ENCODE measurements around the gene APPL1.
"Not testable (repeated sequence)": the region's sequence is repeated elsewhere in the genome, so short reads cannot be mapped to it uniquely, and the experiment has no call there.

The APPL1 gene

GRCh38 chr3:57287205-57287604 lies 59.7 kb downstream of the APPL1 start:
- no peak for TF ChIP-seq CTCF (conservative IDR thresholded peaks at IDR 0.05; ENCODE audit: low read depth, low read length)
- no peak for DNase-seq (ENCODE audit: low read depth)
- H3K4me3 ChIP-seq (ENCODE audit: low read length), result no peak overlapping the region

- DNase-seq (ENCODE audit: low read depth), result no peak
- TF ChIP-seq CTCF (conservative IDR thresholded peaks at IDR 0.05; ENCODE audit: low read depth, low read length), result no peak
- H3K4me3 ChIP-seq (ENCODE audit: low read length), result no peak overlapping the region
These were observed 60.9 kb downstream of the APPL1 start for GRCh38 chr3:57288403-57288802.

GRCh38 chr3:57292159-57292896 lies 64.8 kb downstream of the APPL1 start, which contains the start of gene ASB14:
Gene ASB14 (minus strand): TSS chr3:57292685. CDS start chr3:57292033, 652 bp downstream.
- TF ChIP-seq CTCF (conservative IDR thresholded peaks at IDR 0.05; ENCODE audit: low read depth, low read length), result no peak
- DNase-seq (ENCODE audit: low read depth), result no peak
- H3K4me3 ChIP-seq (ENCODE audit: low read length), result no peak within 1 kb of the TSS

- DNase-seq (ENCODE audit: low read depth), result no peak
- TF ChIP-seq CTCF (conservative IDR thresholded peaks at IDR 0.05; ENCODE audit: low read depth, low read length), result no peak
- H3K4me3 ChIP-seq (ENCODE audit: low read length), result no peak overlapping the region
These were observed 65.5 kb downstream of the APPL1 start for GRCh38 chr3:57292897-57293526.

- peak; percentile 13 for TF ChIP-seq CTCF (conservative IDR thresholded peaks at IDR 0.05; ENCODE audit: low read depth, low read length)
- no peak for DNase-seq (ENCODE audit: low read depth)
- no peak overlapping the region for H3K4me3 ChIP-seq (ENCODE audit: low read length)
These were observed 70.5 kb downstream of the APPL1 start for GRCh38 chr3:57298041-57298440.

- not testable (repeated sequence) for DNase-seq (ENCODE audit: low read depth); H3K4me3 ChIP-seq (ENCODE audit: low read length)
These were observed 76.0 kb downstream of the APPL1 start for GRCh38 chr3:57303520-57303919.

GRCh38 chr3:57309769-57310360 lies 82.3 kb downstream of the APPL1 start:
- TF ChIP-seq CTCF (conservative IDR thresholded peaks at IDR 0.05; ENCODE audit: low read depth, low read length), result no peak
- H3K4me3 ChIP-seq (ENCODE audit: low read length), result no peak overlapping the region

More at GRCh38 chr3:57309769-57310360, 82.3 kb downstream of the APPL1 start:
- no peak for DNase-seq (ENCODE audit: low read depth)

Measured in retinal pigment epithelial cell (primary cell).